Measurements from ENCODE around the gene GLIS1.

The GLIS1 gene

DNA sequence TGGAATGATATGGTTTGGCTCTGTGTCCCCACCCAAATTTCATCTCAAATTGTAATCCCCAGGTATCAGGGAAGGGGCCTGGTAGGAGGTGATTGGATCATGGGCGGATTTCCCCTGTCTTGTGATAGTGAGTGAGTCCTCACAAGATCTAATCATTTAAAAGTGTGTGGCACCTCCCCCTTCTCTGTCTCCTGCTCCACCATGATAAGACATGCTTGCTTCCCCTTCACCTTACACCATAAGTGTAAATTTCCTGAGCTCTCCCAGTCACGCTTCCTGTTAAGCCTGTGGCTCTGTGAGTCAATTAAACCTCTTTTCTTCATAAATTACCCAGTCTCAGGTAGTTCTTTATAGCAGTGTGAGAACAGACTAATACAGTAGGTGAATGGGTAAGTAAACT lies 170.4 kb downstream of the GLIS1 start:
- H3K36me3 ChIP-seq (ENCODE audit: insufficient read depth, low read length) = no peaks in the 10 kb centered on the region
- no peak for TF ChIP-seq EZH2phosphoT487 (IDR thresholded peaks at IDR 0.05; ENCODE audit: borderline replicate concordance)
- TF ChIP-seq, protein P1, sequence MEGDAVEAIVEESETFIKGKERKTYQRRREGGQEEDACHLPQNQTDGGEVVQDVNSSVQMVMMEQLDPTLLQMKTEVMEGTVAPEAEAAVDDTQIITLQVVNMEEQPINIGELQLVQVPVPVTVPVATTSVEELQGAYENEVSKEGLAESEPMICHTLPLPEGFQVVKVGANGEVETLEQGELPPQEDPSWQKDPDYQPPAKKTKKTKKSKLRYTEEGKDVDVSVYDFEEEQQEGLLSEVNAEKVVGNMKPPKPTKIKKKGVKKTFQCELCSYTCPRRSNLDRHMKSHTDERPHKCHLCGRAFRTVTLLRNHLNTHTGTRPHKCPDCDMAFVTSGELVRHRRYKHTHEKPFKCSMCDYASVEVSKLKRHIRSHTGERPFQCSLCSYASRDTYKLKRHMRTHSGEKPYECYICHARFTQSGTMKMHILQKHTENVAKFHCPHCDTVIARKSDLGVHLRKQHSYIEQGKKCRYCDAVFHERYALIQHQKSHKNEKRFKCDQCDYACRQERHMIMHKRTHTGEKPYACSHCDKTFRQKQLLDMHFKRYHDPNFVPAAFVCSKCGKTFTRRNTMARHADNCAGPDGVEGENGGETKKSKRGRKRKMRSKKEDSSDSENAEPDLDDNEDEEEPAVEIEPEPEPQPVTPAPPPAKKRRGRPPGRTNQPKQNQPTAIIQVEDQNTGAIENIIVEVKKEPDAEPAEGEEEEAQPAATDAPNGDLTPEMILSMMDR (conservative IDR thresholded peaks at IDR 0.05; ENCODE audit: low read length) = no peak
- H3K4me2 ChIP-seq (ENCODE audit: low read depth, low read length, poor library complexity, severe bottlenecking) = no peak overlapping the region
- H3K9me2 ChIP-seq (replicated peaks; ENCODE audit: low read depth, low read length) = no peaks in the 10 kb centered on the region
- H3K4me1 ChIP-seq (ENCODE audit: insufficient read depth, low read length, poor library complexity, severe bottlenecking) = peaks cover 78% of the 10 kb centered on the region
- no peak overlapping the region for H2AFZ ChIP-seq (ENCODE audit: low read length)
- peaks cover 7% of the 10 kb centered on the region for H3F3A ChIP-seq (ENCODE audit: low read depth)
- H3K9me3 ChIP-seq (ENCODE audit: insufficient read depth, low read depth, low read length) = peaks cover 4% of the 10 kb centered on the region; the same call in 1 of the 2 replicates
- H3K27me3 ChIP-seq (ENCODE audit: insufficient read depth, low read length, poor library complexity, severe bottlenecking) = no peaks in the 10 kb centered on the region
- H3K9ac ChIP-seq (ENCODE audit: low read depth, low read length, poor library complexity, severe bottlenecking) = no peak overlapping the region
- H3K4me3 ChIP-seq (ENCODE audit: low read length, poor library complexity, severe bottlenecking) = no peak overlapping the region
- H4K20me1 ChIP-seq (ENCODE audit: insufficient read depth, low read length, poor library complexity, severe bottlenecking) = no peaks in the 10 kb centered on the region
- H3K79me2 ChIP-seq (ENCODE audit: insufficient read depth, low read length) = no peaks in the 10 kb centered on the region

DNA sequence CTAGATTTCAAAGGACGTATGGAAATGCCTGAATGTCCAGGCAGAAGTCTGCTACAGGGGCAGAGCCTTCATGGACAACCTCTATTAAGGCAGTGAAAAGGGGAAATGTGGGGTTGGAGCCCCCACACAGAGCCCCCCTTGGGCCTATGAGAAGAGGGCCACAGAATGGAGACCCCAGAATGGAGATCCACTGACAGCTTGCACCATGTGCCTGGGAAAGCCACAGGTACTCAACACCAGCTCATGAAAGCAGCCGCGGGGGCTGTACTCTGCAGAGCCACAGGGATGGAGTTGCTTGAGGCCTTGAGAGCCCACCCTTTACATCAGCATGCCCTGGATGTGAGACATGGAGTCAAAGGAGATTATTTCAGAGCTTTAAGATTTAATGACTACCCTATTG lies 171.1 kb downstream of the GLIS1 start:
- Histone ChIP-seq H3K4me3 (ENCODE audit: low read length, poor library complexity, severe bottlenecking) (no peak overlapping the region), H3K27me3 (ENCODE audit: insufficient read depth, low read length, poor library complexity, severe bottlenecking) (no peaks in the 10 kb centered on the region), H3F3A (ENCODE audit: low read depth) (peaks cover 12% of the 10 kb centered on the region), H3K79me2 (ENCODE audit: insufficient read depth, low read length) (no peaks in the 10 kb centered on the region), H3K9me2 (replicated peaks; ENCODE audit: low read depth, low read length) (no peaks in the 10 kb centered on the region), H4K20me1 (ENCODE audit: insufficient read depth, low read length, poor library complexity, severe bottlenecking) (no peaks in the 10 kb centered on the region), H3K9ac (ENCODE audit: low read depth, low read length, poor library complexity, severe bottlenecking) (no peak overlapping the region), H2AFZ (ENCODE audit: low read length) (no peak overlapping the region), H3K36me3 (ENCODE audit: insufficient read depth, low read length) (no peaks in the 10 kb centered on the region), H3K4me1 (ENCODE audit: insufficient read depth, low read length, poor library complexity, severe bottlenecking) (peaks cover 81% of the 10 kb centered on the region), H3K9me3 (ENCODE audit: insufficient read depth, low read depth, low read length) (peaks cover 4% of the 10 kb centered on the region; the same call in 1 of the 2 replicates), H3K4me2 (ENCODE audit: low read depth, low read length, poor library complexity, severe bottlenecking) (no peak overlapping the region)
- TF ChIP-seq, protein P1 (conservative IDR thresholded peaks at IDR 0.05; ENCODE audit: low read length) = no peak
- TF ChIP-seq EZH2phosphoT487 (IDR thresholded peaks at IDR 0.05; ENCODE audit: borderline replicate concordance) = no peak

DNA sequence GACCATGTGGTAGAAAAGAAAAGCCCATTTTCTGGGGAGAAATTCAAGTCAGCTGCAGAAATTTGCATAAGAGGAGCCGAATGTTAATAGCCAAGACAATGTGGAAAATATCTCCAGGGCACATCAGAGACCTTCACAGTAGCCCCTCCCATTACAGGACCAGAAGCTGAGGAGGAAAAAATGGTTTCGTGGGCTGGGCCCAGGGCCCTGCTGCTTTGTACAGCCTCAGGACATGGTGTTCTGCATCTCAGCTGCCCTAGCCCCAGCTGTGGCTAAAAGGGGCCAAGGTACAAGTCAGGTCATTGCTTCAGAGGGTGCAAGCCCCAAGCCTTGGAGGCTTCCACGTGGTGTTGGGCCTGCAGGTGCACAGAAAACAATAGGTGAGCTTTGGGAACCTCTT lies 171.5 kb downstream of the GLIS1 start:
- TF ChIP-seq, protein P1 (conservative IDR thresholded peaks at IDR 0.05; ENCODE audit: low read length) = no peak
- no peak for TF ChIP-seq EZH2phosphoT487 (IDR thresholded peaks at IDR 0.05; ENCODE audit: borderline replicate concordance)
- H3K9ac ChIP-seq (ENCODE audit: low read depth, low read length, poor library complexity, severe bottlenecking) = no peak overlapping the region
- H3K36me3 ChIP-seq (ENCODE audit: insufficient read depth, low read length) = no peaks in the 10 kb centered on the region
- no peak overlapping the region for H3K4me3 ChIP-seq (ENCODE audit: low read length, poor library complexity, severe bottlenecking)
- H2AFZ ChIP-seq (ENCODE audit: low read length) = no peak overlapping the region
- no peaks in the 10 kb centered on the region for H3K27me3 ChIP-seq (ENCODE audit: insufficient read depth, low read length, poor library complexity, severe bottlenecking)
- peaks cover 4% of the 10 kb centered on the region; the same call in 1 of the 2 replicates for H3K9me3 ChIP-seq (ENCODE audit: insufficient read depth, low read depth, low read length)
- no peak overlapping the region for H3K4me2 ChIP-seq (ENCODE audit: low read depth, low read length, poor library complexity, severe bottlenecking)
- H3K4me1 ChIP-seq (ENCODE audit: insufficient read depth, low read length, poor library complexity, severe bottlenecking) = peaks cover 81% of the 10 kb centered on the region
- H3F3A ChIP-seq (ENCODE audit: low read depth) = peaks cover 12% of the 10 kb centered on the region
- no peaks in the 10 kb centered on the region for H3K9me2 ChIP-seq (replicated peaks; ENCODE audit: low read depth, low read length)
- no peaks in the 10 kb centered on the region for H3K79me2 ChIP-seq (ENCODE audit: insufficient read depth, low read length)
- H4K20me1 ChIP-seq (ENCODE audit: insufficient read depth, low read length, poor library complexity, severe bottlenecking) = no peaks in the 10 kb centered on the region
